H1 (cell line): ENCODE data around the gene BAG2. TPM values are rescaled to one million over a fixed set of nuclear protein-coding genes. Genes with fewer than 3 reads are reported as not detected.

Source experiments
- RNF2 ChIP-seq: fragments of 200-900, 300-1000 bp; sonication (generic); IDR thresholded peaks from 2 replicates; pipeline ENCODE4 v1.7.1; 2016; ENCODE audit warnings: borderline replicate concordance, low read depth, mild to moderate bottlenecking, antibody characterized with exemption, low read length; ENCODE audit not compliant: poor library complexity, severe bottlenecking; ENCODE audit errors: missing control alignments
- polyA plus RNA-seq, 7 experiments: library from polyadenylated mRNA; depleted of rRNA in 3 of 7; stranded (reverse) in 5 of 7; unstranded in 2 of 7; fragments of >200 nt in 5 of 7; fragments of 200-250 nt in 2 of 7; gene quantifications; 1 replicate in 5 of 7; 2 replicates in 1 of 7; 4 replicates in 1 of 7; pipeline versions ENCODE4 v1.2.1 to v1.2.3, GENCODE V29; 2011 to 2013; ENCODE audit warnings: missing spikeins in 2 of 7, mixed read lengths in 2 of 7
- total RNA-seq: library from RNA; stranded (reverse); fragmentation: NEBNext Ultra II Directional; extraction: Animal tissue kit (Norgen Biotek cat#: 25700); gene quantifications from 2 replicates; pipeline ENCODE4 v1.2.1, GENCODE V29; 2021

BAG2 gene
- total and polyA plus RNA-seq, 2 of the 8 experiments (the other 6 are each of a cell fraction or from before 2014, with no cell fraction given) = 4.4 to 7.4 TPM

DNA sequence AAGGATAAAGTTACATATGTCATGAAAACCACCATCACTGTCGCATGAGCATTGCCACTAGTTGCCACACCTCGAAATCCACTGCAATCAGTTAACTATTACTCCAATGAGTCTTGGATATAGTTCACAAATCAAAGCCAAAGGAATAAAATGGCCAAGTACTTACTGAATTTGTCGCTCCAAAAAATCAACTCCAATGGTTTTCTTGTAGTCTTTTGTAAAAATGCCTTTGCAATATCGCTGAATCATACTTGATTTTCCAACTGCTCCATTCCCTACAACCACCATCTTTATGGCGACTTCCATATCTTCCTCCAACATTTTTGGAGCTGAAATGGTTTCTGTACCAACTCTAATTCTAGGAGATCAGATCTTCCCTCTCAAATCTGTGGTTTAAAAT, 37.9 kb downstream of the BAG2 start (continued):
- no peak for TF ChIP-seq RNF2
